Effector memory CD4-positive, alpha-beta T cell (primary cell): ENCODE data around the gene IMMP2L.

Source experiments
- DNase-seq, 3 donors: peaks; one replicate each; pipeline ENCODE4 v3.0.0-alpha.2; 2020
- H3K27ac ChIP-seq: 2 replicates; pipeline ENCODE4 v1.7.0; 2013; ENCODE audit warnings: mild to moderate bottlenecking, low read length, moderate library complexity; ENCODE audit not compliant: insufficient read depth, poor library complexity, severe bottlenecking
- H3K27me3 ChIP-seq: replicated peaks from 2 replicates; pipeline ENCODE4 v1.7.0; 2013; ENCODE audit warnings: mild to moderate bottlenecking, low read length; ENCODE audit not compliant: insufficient read depth, control insufficient read depth, poor library complexity, severe bottlenecking
- H3K36me3 ChIP-seq: 2 replicates; pipeline ENCODE4 v1.7.0; 2013; ENCODE audit warnings: mild to moderate bottlenecking, low read length, moderate library complexity; ENCODE audit not compliant: control insufficient read depth, insufficient read depth
- H3K4me1 ChIP-seq: 2 replicates; pipeline ENCODE4 v1.7.0; 2013; ENCODE audit warnings: low read length, mild to moderate bottlenecking; ENCODE audit not compliant: control insufficient read depth, insufficient read depth, poor library complexity, severe bottlenecking
- H3K4me3 ChIP-seq: 2 replicates; pipeline ENCODE4 v1.7.0; 2013; ENCODE audit warnings: low read length, low read depth, mild to moderate bottlenecking; ENCODE audit not compliant: insufficient read depth, poor library complexity, severe bottlenecking
- H3K9me3 ChIP-seq: 2 replicates; pipeline ENCODE4 v1.7.0; 2013; ENCODE audit warnings: mild to moderate bottlenecking, low read length, moderate library complexity; ENCODE audit not compliant: control insufficient read depth

IMMP2L gene

GRCh38 chr7:110721395-110721794 lies 840.9 kb downstream of the IMMP2L start:
- no peak for DNase-seq
- Histone ChIP-seq H3K9me3 (no peaks in the 10 kb centered on the region), H3K4me1 (no peaks in the 10 kb centered on the region), H3K27ac (no peak overlapping the region), H3K27me3 (no peaks in the 10 kb centered on the region), H3K4me3 (no peak overlapping the region), H3K36me3 (no peaks in the 10 kb centered on the region)

- Histone ChIP-seq H3K9me3 (no peaks in the 10 kb centered on the region), H3K27me3 (no peaks in the 10 kb centered on the region), H3K4me1 (no peaks in the 10 kb centered on the region), H3K27ac (no peak overlapping the region), H3K36me3 (no peaks in the 10 kb centered on the region), H3K4me3 (no peak overlapping the region)
- DNase-seq: no peak
Measured at GRCh38 chr7:110720626-110721025, 841.7 kb downstream of the IMMP2L start.

- Histone ChIP-seq H3K36me3 (no peaks in the 10 kb centered on the region), H3K27me3 (no peaks in the 10 kb centered on the region), H3K9me3 (no peaks in the 10 kb centered on the region), H3K27ac (no peak overlapping the region), H3K4me1 (no peaks in the 10 kb centered on the region), H3K4me3 (no peak overlapping the region)
- DNase-seq: no peak
Measured at GRCh38 chr7:110719741-110720140, 842.6 kb downstream of the IMMP2L start.

GRCh38 chr7:110718503-110719205 lies 843.6 kb downstream of the IMMP2L start:
- Histone ChIP-seq H3K4me1 (no peaks in the 10 kb centered on the region), H3K9me3 (no peaks in the 10 kb centered on the region), H3K4me3 (no peak overlapping the region), H3K36me3 (no peaks in the 10 kb centered on the region), H3K27me3 (no peaks in the 10 kb centered on the region), H3K27ac (no peak overlapping the region)
- no peak for DNase-seq

- no peak overlapping the region for H3K27ac ChIP-seq
- no peak overlapping the region for H3K4me3 ChIP-seq
- DNase-seq: no peak
- H3K4me1 ChIP-seq: no peaks in the 10 kb centered on the region
- no peaks in the 10 kb centered on the region for H3K9me3 ChIP-seq
- H3K27me3 ChIP-seq: no peaks in the 10 kb centered on the region
- H3K36me3 ChIP-seq: no peaks in the 10 kb centered on the region
Measured at GRCh38 chr7:110704225-110704624, 858.1 kb downstream of the IMMP2L start.

- Histone ChIP-seq H3K9me3 (no peaks in the 10 kb centered on the region), H3K36me3 (no peaks in the 10 kb centered on the region), H3K27me3 (no peaks in the 10 kb centered on the region), H3K4me1 (no peaks in the 10 kb centered on the region), H3K27ac (no peak overlapping the region), H3K4me3 (no peak overlapping the region)
- no peak for DNase-seq
Measured at GRCh38 chr7:110698576-110698975, 863.7 kb downstream of the IMMP2L start.

- no peak for DNase-seq
- Histone ChIP-seq H3K9me3 (no peaks in the 10 kb centered on the region), H3K27me3 (no peaks in the 10 kb centered on the region), H3K27ac (no peak overlapping the region), H3K36me3 (no peaks in the 10 kb centered on the region), H3K4me1 (no peaks in the 10 kb centered on the region), H3K4me3 (no peak overlapping the region)
Measured at GRCh38 chr7:110693344-110693743, 868.9 kb downstream of the IMMP2L start.

- DNase-seq: no peak
- H3K27ac ChIP-seq: no peak overlapping the region
- H3K9me3 ChIP-seq: no peaks in the 10 kb centered on the region
- no peaks in the 10 kb centered on the region for H3K4me1 ChIP-seq
- no peaks in the 10 kb centered on the region for H3K27me3 ChIP-seq
- H3K36me3 ChIP-seq: no peaks in the 10 kb centered on the region
- no peak overlapping the region for H3K4me3 ChIP-seq
Measured at GRCh38 chr7:110688908-110689307, 873.4 kb downstream of the IMMP2L start.

GRCh38 chr7:110685899-110686298 lies 876.4 kb downstream of the IMMP2L start:
- Histone ChIP-seq H3K4me3 (no peak overlapping the region), H3K27ac (no peak overlapping the region), H3K4me1 (no peaks in the 10 kb centered on the region), H3K36me3 (no peaks in the 10 kb centered on the region), H3K27me3 (no peaks in the 10 kb centered on the region), H3K9me3 (no peaks in the 10 kb centered on the region)
- no peak for DNase-seq

- H3K4me1 ChIP-seq: no peaks in the 10 kb centered on the region
- DNase-seq: no peak
Measured at GRCh38 chr7:110681941-110682340, 880.4 kb downstream of the IMMP2L start.

More at GRCh38 chr7:110681941-110682340, 880.4 kb downstream of the IMMP2L start:
- Histone ChIP-seq H3K4me3 (no peak overlapping the region), H3K9me3 (no peaks in the 10 kb centered on the region), H3K27me3 (no peaks in the 10 kb centered on the region), H3K36me3 (no peaks in the 10 kb centered on the region), H3K27ac (no peak overlapping the region)
